HepG2 (cell line): Measurements from ENCODE around the gene DAAM2.

Source experiments
- CC2D1A ChIP-seq: sonication (generic); formaldehyde crosslinking; IDR thresholded peaks from 2 replicates; pipeline ENCODE4 v1.8.1; 2023; ENCODE audit warnings: mild to moderate bottlenecking, missing genetic modification reagents
- CTCF ChIP-seq: sonication (generic); formaldehyde crosslinking; IDR thresholded peaks from 2 replicates; pipeline ENCODE4 v1.5.0; 2020; ENCODE audit warnings: mild to moderate bottlenecking, missing genetic modification reagents, moderate library complexity
- FOXP1 ChIP-seq, 2 experiments: fragments of 450-650 bp in 1 of 2; IDR thresholded peaks; 2 replicates each; pipeline ENCODE4 v1.6.1; 2017 to 2018; ENCODE audit warnings: antibody characterized with exemption in 1 of 2
- HMGXB4 ChIP-seq, 2 experiments: sonication (generic) in 1 of 2; formaldehyde crosslinking in 1 of 2; IDR thresholded peaks; 2 replicates each; pipeline versions ENCODE4 v1.4.0 to v1.6.1; 2018 to 2020; ENCODE audit warnings: missing genetic modification reagents in 2 of 2, borderline replicate concordance in 1 of 2, low read depth in 1 of 2, mild to moderate bottlenecking in 1 of 2, missing biosample characterization in 1 of 2
- JUNB ChIP-seq: sonication (generic); formaldehyde crosslinking; IDR thresholded peaks from 2 replicates; pipeline ENCODE4 v1.8.0; 2022; ENCODE audit warnings: missing genetic modification reagents, mild to moderate bottlenecking, borderline replicate concordance
- SAP130 ChIP-seq: IDR thresholded peaks from 2 replicates; pipeline ENCODE4 v1.6.1; 2016; ENCODE audit warnings: low read depth
- TAF1 ChIP-seq: sonication (generic); formaldehyde crosslinking; IDR thresholded peaks from 2 replicates; pipeline ENCODE4 v1.4.0; 2020; ENCODE audit warnings: missing genetic modification reagents
- ZBTB34 ChIP-seq: sonication (generic); formaldehyde crosslinking; IDR thresholded peaks from 2 replicates; pipeline ENCODE4 v1.8.0; 2022; ENCODE audit warnings: mild to moderate bottlenecking, missing genetic modification reagents

GRCh38 chr6:39861663-39862062 lies 69.5 kb downstream of the DAAM2 start:
- TF ChIP-seq TAF1 (CRISPR knock-in tag) (no peak), HMGXB4 (CRISPR knock-in tag; IDR thresholded peaks at IDR 0.05; ENCODE audit: borderline replicate concordance in 1 of 2, low read depth in 1 of 2) (no peak), JUNB (no peak), FOXP1 (IDR thresholded peaks at IDR 0.05) (no peak), FOXP1 (CRISPR knock-in tag; IDR thresholded peaks at IDR 0.05) (no peak), SAP130 (no peak), CTCF (CRISPR knock-in tag) (no peak), ZBTB34 (no peak), CC2D1A (CRISPR knock-in tag) (no peak)
